ENCODE results near the gene AKT1S1. TPM values are rescaled to one million over a fixed set of nuclear protein-coding genes. Genes with fewer than 3 reads are reported as not detected.

Gene AKT1S1
- total RNA-seq, 1 experiment from 2014 or later, result 64.6 TPM

DNA sequence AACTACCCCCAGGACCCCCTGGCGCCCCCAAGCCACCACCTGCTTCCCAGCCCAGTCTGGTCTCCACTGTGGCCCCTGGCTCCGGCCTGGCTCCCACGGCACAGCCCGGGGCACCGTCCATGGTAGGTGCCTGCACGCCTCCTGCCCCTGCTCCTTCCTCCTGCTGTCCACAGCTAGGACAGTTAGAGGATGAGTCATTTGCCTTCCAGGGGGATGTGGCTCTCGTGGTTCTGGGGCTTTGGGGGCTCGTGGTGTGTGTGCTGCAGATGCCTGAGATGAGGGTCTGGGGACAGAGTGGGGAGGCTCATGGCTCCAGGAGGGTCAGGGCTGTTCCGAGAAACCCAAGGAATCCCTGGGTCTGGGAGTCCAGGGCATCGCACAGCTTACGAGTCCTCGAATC, 46.4 kb downstream of the AKT1S1 start:
- ChIA-PET CTCF (no interaction called here), POLR2A (no interaction called here)
- Histone ChIP-seq H3K36me3 (ENCODE audit: control insufficient read depth, insufficient read depth, low read length) (peaks cover 2% of the 10 kb centered on the region), H3K4me1 (no peaks in the 10 kb centered on the region), H3K9me3 (no peaks in the 10 kb centered on the region), H3K4me3 (ENCODE audit: low read depth, low read length) (no peak overlapping the region), H3K27me3 (replicated peaks; ENCODE audit: control insufficient read depth, insufficient read depth, low read length) (no peaks in the 10 kb centered on the region)
- H3K27ac Mint-ChIP-seq (ENCODE audit: unreplicated experiment), result no peak overlapping the region
- no peaks in the 10 kb centered on the region for H3K9me3 Mint-ChIP-seq (ENCODE audit: unreplicated experiment)
- H3K27me3 Mint-ChIP-seq (ENCODE audit: insufficient read depth, unreplicated experiment), result no peaks in the 10 kb centered on the region
- TF ChIP-seq, protein P1, sequence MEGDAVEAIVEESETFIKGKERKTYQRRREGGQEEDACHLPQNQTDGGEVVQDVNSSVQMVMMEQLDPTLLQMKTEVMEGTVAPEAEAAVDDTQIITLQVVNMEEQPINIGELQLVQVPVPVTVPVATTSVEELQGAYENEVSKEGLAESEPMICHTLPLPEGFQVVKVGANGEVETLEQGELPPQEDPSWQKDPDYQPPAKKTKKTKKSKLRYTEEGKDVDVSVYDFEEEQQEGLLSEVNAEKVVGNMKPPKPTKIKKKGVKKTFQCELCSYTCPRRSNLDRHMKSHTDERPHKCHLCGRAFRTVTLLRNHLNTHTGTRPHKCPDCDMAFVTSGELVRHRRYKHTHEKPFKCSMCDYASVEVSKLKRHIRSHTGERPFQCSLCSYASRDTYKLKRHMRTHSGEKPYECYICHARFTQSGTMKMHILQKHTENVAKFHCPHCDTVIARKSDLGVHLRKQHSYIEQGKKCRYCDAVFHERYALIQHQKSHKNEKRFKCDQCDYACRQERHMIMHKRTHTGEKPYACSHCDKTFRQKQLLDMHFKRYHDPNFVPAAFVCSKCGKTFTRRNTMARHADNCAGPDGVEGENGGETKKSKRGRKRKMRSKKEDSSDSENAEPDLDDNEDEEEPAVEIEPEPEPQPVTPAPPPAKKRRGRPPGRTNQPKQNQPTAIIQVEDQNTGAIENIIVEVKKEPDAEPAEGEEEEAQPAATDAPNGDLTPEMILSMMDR (IDR thresholded peaks at IDR 0.05; ENCODE audit: insufficient read depth in 1 of 2, low read depth in 1 of 2, low read length in 1 of 2, severe bottlenecking in 1 of 2, unreplicated experiment in 1 of 2), result no peak
- no peak for DNase-seq
- peaks cover 41% of the 10 kb centered on the region for H3K36me3 Mint-ChIP-seq (ENCODE audit: insufficient read depth, unreplicated experiment)
- intact Hi-C loops (cut with micrococcal nuclease; ENCODE audit: unreplicated experiment), result no loop called here
- BruUV-seq (replicated peaks), result no TSS peak
- H3K4me3 Mint-ChIP-seq (ENCODE audit: unreplicated experiment), result no peak overlapping the region
- no peaks in the 10 kb centered on the region for H3K4me1 Mint-ChIP-seq (ENCODE audit: low read depth, unreplicated experiment)

DNA sequence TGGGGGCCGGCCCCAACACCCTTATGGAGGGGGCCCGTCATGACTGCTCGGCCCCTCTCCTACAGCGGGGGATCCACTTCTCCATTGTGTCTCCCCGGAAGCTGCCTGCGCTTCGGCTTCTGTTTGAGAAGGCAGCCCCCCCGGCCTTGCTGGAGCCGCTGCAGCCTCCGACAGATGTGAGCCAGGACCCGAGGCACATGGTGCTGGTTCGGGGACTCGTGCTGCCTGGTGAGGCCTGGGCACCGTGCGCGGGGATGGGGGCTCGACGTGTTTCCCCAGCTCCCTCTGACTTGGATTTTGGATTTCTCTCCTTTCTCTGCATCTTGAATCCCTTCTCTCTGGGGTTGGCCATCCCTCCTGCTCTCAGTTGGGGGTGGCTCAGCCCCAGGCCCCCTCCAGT, 47.4 kb downstream of the AKT1S1 start:
- Mint-ChIP-seq H3K4me1 (ENCODE audit: low read depth, unreplicated experiment) (no peaks in the 10 kb centered on the region), H3K4me3 (ENCODE audit: unreplicated experiment) (no peak overlapping the region), H3K36me3 (ENCODE audit: insufficient read depth, unreplicated experiment) (peaks cover 33% of the 10 kb centered on the region), H3K9me3 (ENCODE audit: unreplicated experiment) (no peaks in the 10 kb centered on the region), H3K27me3 (ENCODE audit: insufficient read depth, unreplicated experiment) (no peaks in the 10 kb centered on the region), H3K27ac (ENCODE audit: unreplicated experiment) (no peak overlapping the region)
- Histone ChIP-seq H3K27me3 (replicated peaks; ENCODE audit: control insufficient read depth, insufficient read depth, low read length) (no peaks in the 10 kb centered on the region), H3K4me1 (no peaks in the 10 kb centered on the region), H3K36me3 (ENCODE audit: control insufficient read depth, insufficient read depth, low read length) (peaks cover 2% of the 10 kb centered on the region), H3K4me3 (ENCODE audit: low read depth, low read length) (no peak overlapping the region), H3K9me3 (no peaks in the 10 kb centered on the region)
- no TSS peak for BruUV-seq (replicated peaks)
- TF ChIP-seq, protein P1 (IDR thresholded peaks at IDR 0.05; ENCODE audit: insufficient read depth in 1 of 2, low read depth in 1 of 2, low read length in 1 of 2, severe bottlenecking in 1 of 2, unreplicated experiment in 1 of 2), result no peak
- CTCF ChIA-PET, result no interaction called here
- intact Hi-C loops (cut with micrococcal nuclease; ENCODE audit: unreplicated experiment), result no loop called here
- no peak for DNase-seq
- POLR2A ChIA-PET, result no interaction called here

DNA sequence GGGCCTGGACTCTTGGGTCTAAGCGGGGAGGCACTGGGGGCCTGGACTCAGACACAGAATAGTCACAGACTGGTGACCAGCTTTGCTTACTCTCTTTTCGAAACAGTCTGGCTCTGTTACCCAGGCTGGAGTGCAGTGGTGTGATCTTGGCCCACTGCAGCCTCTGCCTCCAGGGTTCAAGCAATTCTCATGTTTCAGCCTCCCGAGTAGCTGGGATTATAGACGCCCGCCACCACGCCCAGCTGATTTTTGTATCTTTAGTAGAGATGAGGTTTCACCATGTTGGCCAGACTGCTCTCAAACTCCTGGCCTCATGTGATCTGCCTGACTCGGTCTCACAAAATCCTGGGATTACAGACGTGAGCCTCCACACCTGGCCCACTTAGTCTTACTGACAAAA, 48.0 kb downstream of the AKT1S1 start:
- Mint-ChIP-seq H3K36me3 (ENCODE audit: insufficient read depth, unreplicated experiment) (peaks cover 33% of the 10 kb centered on the region), H3K9me3 (ENCODE audit: unreplicated experiment) (no peaks in the 10 kb centered on the region), H3K4me3 (ENCODE audit: unreplicated experiment) (no peak overlapping the region), H3K4me1 (ENCODE audit: low read depth, unreplicated experiment) (no peaks in the 10 kb centered on the region), H3K27me3 (ENCODE audit: insufficient read depth, unreplicated experiment) (no peaks in the 10 kb centered on the region), H3K27ac (ENCODE audit: unreplicated experiment) (no peak overlapping the region)
- no peak overlapping the region for H3K4me3 ChIP-seq (ENCODE audit: low read depth, low read length)
- CTCF ChIA-PET, result no interaction called here
- no TSS peak for BruUV-seq (replicated peaks)
- intact Hi-C loops (cut with micrococcal nuclease; ENCODE audit: unreplicated experiment), result no loop called here
- POLR2A ChIA-PET, result no interaction called here
- no peaks in the 10 kb centered on the region for H3K4me1 ChIP-seq
- no peaks in the 10 kb centered on the region for H3K9me3 ChIP-seq
- DNase-seq, result no peak
- H3K27me3 ChIP-seq (replicated peaks; ENCODE audit: control insufficient read depth, insufficient read depth, low read length), result no peaks in the 10 kb centered on the region
- peaks cover 2% of the 10 kb centered on the region for H3K36me3 ChIP-seq (ENCODE audit: control insufficient read depth, insufficient read depth, low read length)
- TF ChIP-seq, protein P1 (IDR thresholded peaks at IDR 0.05; ENCODE audit: insufficient read depth in 1 of 2, low read depth in 1 of 2, low read length in 1 of 2, severe bottlenecking in 1 of 2, unreplicated experiment in 1 of 2), result no peak
